Panc1 (cell line): Measurements from ENCODE around the gene ALK. TPM values are rescaled to one million over a fixed set of nuclear protein-coding genes. Genes with fewer than 3 reads are reported as not detected.

Experiments used
- ATAC-seq: fragments of 200-7000 bp; cut with Tn5 transposase; 2 replicates; pipeline ENCODE4 v1.9.1; 2020; ENCODE audit warnings: mild to moderate bottlenecking, moderate library complexity
- BruUV-seq: library from RNA; stranded (reverse); fragments of 400-500 nt; replicated peaks from 2 replicates; lab custom pipeline; 2021; lab: Mats Ljungman, UMichigan
- CTCF ChIA-PET: fragments of 300-600 bp; sonication (Branson Sonifier 250); formaldehyde crosslinking; loops from one replicate; lab custom pipeline; 2022; ENCODE audit warnings: antibody characterized with exemption; lab: Charles Lee
- POLR2A ChIA-PET: fragments of 300-600 bp; sonication (Branson Sonifier 250); formaldehyde crosslinking; loops from one replicate; lab custom pipeline; 2022; ENCODE audit warnings: antibody characterized with exemption; lab: Charles Lee
- DNase-seq: peaks from one replicate; pipeline ENCODE4 v3.0.0-alpha.2; 2010; ENCODE audit warnings: low read depth, low spot score
- H3K27ac ChIP-seq: 2 replicates; pipeline ENCODE4 v1.5.1; 2011; ENCODE audit warnings: mild to moderate bottlenecking, low read length, inconsistent platforms
- H3K27me3 ChIP-seq: fragments of 200-500 bp; sonication (Bioruptor generic); 2 replicates; pipeline ENCODE4 v1.6.0; 2014; ENCODE audit warnings: low read length, inconsistent platforms; ENCODE audit not compliant: control insufficient read depth, insufficient read depth
- H3K36me3 ChIP-seq: fragments of 200-500 bp; sonication (Bioruptor generic); 2 replicates; pipeline ENCODE4 v1.5.1; 2014; ENCODE audit warnings: inconsistent platforms, mild to moderate bottlenecking, low read length, moderate library complexity; ENCODE audit not compliant: control insufficient read depth, insufficient read depth
- H3K4me1 ChIP-seq: 2 replicates; pipeline ENCODE4 v1.5.1; 2011; ENCODE audit warnings: inconsistent platforms, mild to moderate bottlenecking, low read length, moderate library complexity; ENCODE audit not compliant: control insufficient read depth, insufficient read depth
- H3K4me3 ChIP-seq, 2 experiments: 2 replicates each; pipeline ENCODE4 v1.5.1; 2011 to 2012; ENCODE audit warnings: low read depth in 2 of 2, low read length in 2 of 2, mild to moderate bottlenecking in 2 of 2, inconsistent platforms in 1 of 2, moderate library complexity in 1 of 2
- H3K9me3 ChIP-seq: fragments of 200-500 bp; sonication (Bioruptor generic); 2 replicates; pipeline ENCODE4 v1.5.1; 2014; ENCODE audit warnings: low read depth, mild to moderate bottlenecking, inconsistent platforms, low read length, moderate library complexity; ENCODE audit not compliant: control insufficient read depth, insufficient read depth
- POLR2AphosphoS5 ChIP-seq: IDR thresholded peaks from 2 replicates; pipeline ENCODE4 v1.6.1; 2012; ENCODE audit warnings: mild to moderate bottlenecking, low read depth, low read length, moderate library complexity
- SIN3A ChIP-seq: IDR thresholded peaks from 2 replicates; pipeline ENCODE4 v1.6.1; 2012; ENCODE audit warnings: low read depth, mild to moderate bottlenecking, low read length, moderate library complexity, borderline replicate concordance; ENCODE audit not compliant: insufficient read depth
- TCF7L2 ChIP-seq: IDR thresholded peaks from 2 replicates; pipeline ENCODE4 v1.6.1; 2011; ENCODE audit warnings: mild to moderate bottlenecking, low read depth, low read length, inconsistent platforms
- in situ Hi-C: cut with HindIII; loops from 2 replicates; pipeline ENCODE4 v1.10.0; 2016; ENCODE audit warnings: low sequenced_read_pairs, low pct_unique_long_range_greater_than_20kb
- intact Hi-C: fragments of 100-400 bp; cut with micrococcal nuclease; formaldehyde crosslinking; loops from one replicate; pipeline ENCODE4 v1.10.0; 2022; ENCODE audit not compliant: unreplicated experiment
- total RNA-seq: library from RNA; stranded (reverse); gene quantifications from one replicate; pipeline ENCODE4 v1.2.1, GENCODE V29; 2021; ENCODE audit not compliant: unreplicated experiment
- TF ChIP-seq, protein P1 (sequence below), 2 experiments: IDR thresholded peaks; 2 replicates each; pipeline ENCODE4 v1.6.1; 2011 to 2012; ENCODE audit warnings: low read depth in 2 of 2, control low read depth in 1 of 2, low read length in 1 of 2, mild to moderate bottlenecking in 1 of 2, moderate library complexity in 1 of 2; ENCODE audit not compliant: insufficient read depth in 1 of 2
- TF ChIP-seq, protein P2 (sequence below): fragments of 450-650 bp; IDR thresholded peaks from 2 replicates; pipeline ENCODE4 v1.5.1; 2017; ENCODE audit warnings: mild to moderate bottlenecking

The ALK gene
- total RNA-seq, 1 experiment from 2014 or later, result not detected

DNA sequence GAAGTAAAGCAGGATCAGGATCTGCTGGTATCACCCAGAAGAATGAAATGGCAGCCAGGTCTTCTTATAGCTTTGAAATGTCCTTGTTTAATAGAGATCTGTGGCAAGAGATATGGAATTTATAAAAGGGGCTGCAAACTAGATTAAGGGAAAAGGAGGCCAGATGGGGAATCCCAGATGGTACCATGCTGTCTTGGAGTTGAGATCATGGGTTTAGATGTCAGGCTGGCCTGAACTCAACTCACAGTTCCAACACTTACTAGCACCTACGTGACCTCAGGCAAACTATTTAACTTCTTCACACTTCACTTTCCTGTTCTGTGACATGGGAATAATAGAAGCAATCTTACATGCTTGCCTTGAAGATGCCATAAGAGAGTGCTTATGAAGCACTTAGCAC is 188.2 kb downstream of the ALK start:
- POLR2A ChIA-PET, result no interaction called here
- no peak overlapping the region for H3K4me3 ChIP-seq
- no TSS peak for BruUV-seq
- no peak for DNase-seq
- ATAC-seq, result no peak
- no peaks in the 10 kb centered on the region for H3K36me3 ChIP-seq
- H3K27ac ChIP-seq, result no peak overlapping the region
- no peaks in the 10 kb centered on the region for H3K27me3 ChIP-seq
- in situ Hi-C loops (no loop called here), intact Hi-C loops (no loop called here)
- CTCF ChIA-PET, result no interaction called here
- H3K4me1 ChIP-seq, result no peaks in the 10 kb centered on the region
- H3K9me3 ChIP-seq, result no peaks in the 10 kb centered on the region
- TF ChIP-seq, protein P1, sequence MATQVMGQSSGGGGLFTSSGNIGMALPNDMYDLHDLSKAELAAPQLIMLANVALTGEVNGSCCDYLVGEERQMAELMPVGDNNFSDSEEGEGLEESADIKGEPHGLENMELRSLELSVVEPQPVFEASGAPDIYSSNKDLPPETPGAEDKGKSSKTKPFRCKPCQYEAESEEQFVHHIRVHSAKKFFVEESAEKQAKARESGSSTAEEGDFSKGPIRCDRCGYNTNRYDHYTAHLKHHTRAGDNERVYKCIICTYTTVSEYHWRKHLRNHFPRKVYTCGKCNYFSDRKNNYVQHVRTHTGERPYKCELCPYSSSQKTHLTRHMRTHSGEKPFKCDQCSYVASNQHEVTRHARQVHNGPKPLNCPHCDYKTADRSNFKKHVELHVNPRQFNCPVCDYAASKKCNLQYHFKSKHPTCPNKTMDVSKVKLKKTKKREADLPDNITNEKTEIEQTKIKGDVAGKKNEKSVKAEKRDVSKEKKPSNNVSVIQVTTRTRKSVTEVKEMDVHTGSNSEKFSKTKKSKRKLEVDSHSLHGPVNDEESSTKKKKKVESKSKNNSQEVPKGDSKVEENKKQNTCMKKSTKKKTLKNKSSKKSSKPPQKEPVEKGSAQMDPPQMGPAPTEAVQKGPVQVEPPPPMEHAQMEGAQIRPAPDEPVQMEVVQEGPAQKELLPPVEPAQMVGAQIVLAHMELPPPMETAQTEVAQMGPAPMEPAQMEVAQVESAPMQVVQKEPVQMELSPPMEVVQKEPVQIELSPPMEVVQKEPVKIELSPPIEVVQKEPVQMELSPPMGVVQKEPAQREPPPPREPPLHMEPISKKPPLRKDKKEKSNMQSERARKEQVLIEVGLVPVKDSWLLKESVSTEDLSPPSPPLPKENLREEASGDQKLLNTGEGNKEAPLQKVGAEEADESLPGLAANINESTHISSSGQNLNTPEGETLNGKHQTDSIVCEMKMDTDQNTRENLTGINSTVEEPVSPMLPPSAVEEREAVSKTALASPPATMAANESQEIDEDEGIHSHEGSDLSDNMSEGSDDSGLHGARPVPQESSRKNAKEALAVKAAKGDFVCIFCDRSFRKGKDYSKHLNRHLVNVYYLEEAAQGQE (IDR thresholded peaks at IDR 0.05; ENCODE audit: insufficient read depth in 1 of 2, low read depth in 2 of 2, low read length in 1 of 2), result no peak
- TF ChIP-seq POLR2AphosphoS5 (no peak), SIN3A (no peak), TCF7L2 (no peak)
- TF ChIP-seq, protein P2, sequence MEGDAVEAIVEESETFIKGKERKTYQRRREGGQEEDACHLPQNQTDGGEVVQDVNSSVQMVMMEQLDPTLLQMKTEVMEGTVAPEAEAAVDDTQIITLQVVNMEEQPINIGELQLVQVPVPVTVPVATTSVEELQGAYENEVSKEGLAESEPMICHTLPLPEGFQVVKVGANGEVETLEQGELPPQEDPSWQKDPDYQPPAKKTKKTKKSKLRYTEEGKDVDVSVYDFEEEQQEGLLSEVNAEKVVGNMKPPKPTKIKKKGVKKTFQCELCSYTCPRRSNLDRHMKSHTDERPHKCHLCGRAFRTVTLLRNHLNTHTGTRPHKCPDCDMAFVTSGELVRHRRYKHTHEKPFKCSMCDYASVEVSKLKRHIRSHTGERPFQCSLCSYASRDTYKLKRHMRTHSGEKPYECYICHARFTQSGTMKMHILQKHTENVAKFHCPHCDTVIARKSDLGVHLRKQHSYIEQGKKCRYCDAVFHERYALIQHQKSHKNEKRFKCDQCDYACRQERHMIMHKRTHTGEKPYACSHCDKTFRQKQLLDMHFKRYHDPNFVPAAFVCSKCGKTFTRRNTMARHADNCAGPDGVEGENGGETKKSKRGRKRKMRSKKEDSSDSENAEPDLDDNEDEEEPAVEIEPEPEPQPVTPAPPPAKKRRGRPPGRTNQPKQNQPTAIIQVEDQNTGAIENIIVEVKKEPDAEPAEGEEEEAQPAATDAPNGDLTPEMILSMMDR, result no peak

DNA sequence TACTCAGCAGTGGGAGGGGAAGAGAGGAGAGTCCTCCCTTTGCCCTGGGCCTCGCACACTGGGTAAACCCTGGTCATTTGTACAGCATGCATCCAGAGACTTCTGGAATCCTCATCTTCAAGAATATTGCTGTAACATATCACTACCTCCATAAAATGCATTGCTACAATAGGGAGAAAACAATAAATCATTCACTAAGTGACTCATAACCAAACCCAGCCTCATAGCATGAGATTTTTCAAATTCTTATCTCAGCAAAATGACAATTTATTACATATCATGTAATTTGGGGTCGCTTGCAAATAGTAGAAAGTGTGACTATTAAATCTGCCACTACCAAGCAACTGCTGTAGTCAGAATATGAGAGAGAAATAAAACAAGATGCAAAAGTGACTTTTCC is 189.4 kb downstream of the ALK start:
- DNase-seq (no peak), ATAC-seq (no peak)
- Histone ChIP-seq H3K36me3 (no peaks in the 10 kb centered on the region), H3K27ac (no peak overlapping the region), H3K4me1 (no peaks in the 10 kb centered on the region), H3K27me3 (no peaks in the 10 kb centered on the region), H3K4me3 (no peak overlapping the region), H3K9me3 (no peaks in the 10 kb centered on the region)
- in situ Hi-C loops (no loop called here), intact Hi-C loops (no loop called here)
- CTCF ChIA-PET, result no interaction called here
- POLR2A ChIA-PET, result no interaction called here
- no peak for TF ChIP-seq POLR2AphosphoS5
- no peak for TF ChIP-seq TCF7L2
- TF ChIP-seq SIN3A, result no peak
- TF ChIP-seq, protein P2, result no peak
- TF ChIP-seq, protein P1 (IDR thresholded peaks at IDR 0.05; ENCODE audit: insufficient read depth in 1 of 2, low read depth in 2 of 2, low read length in 1 of 2), result no peak
- BruUV-seq, result no TSS peak
